ENCODE data around the gene BIRC7. TPM values are rescaled to one million over a fixed set of nuclear protein-coding genes. Genes with fewer than 3 reads are reported as not detected.

Gene BIRC7
- total RNA-seq, 1 experiment from 2014 or later, result not detected

GRCh38 chr20:63240004-63240403 is 4.3 kb downstream of the BIRC7 start:
- Mint-ChIP-seq H3K4me3 (ENCODE audit: unreplicated experiment) (no peak overlapping the region), H3K4me1 (ENCODE audit: insufficient read depth, unreplicated experiment) (no peaks in the 10 kb centered on the region), H3K9me3 (ENCODE audit: unreplicated experiment) (no peaks in the 10 kb centered on the region), H3K36me3 (ENCODE audit: insufficient read depth, unreplicated experiment) (no peaks in the 10 kb centered on the region), H3K27me3 (ENCODE audit: insufficient read depth, unreplicated experiment) (peaks cover 12% of the 10 kb centered on the region), H3K27ac (ENCODE audit: low read depth, unreplicated experiment) (no peak overlapping the region)
- DNase-seq (ENCODE audit: unreplicated experiment), result no peak
- ChIA-PET POLR2A (no interaction called here), CTCF (interaction anchor here (1.9 to 2.4 kb wide), 2 partner anchors 16 to 17 kb away, joined by 13 to 20 read pairs; no protein-coding TSS in a partner anchor)
- TF ChIP-seq, protein P1, sequence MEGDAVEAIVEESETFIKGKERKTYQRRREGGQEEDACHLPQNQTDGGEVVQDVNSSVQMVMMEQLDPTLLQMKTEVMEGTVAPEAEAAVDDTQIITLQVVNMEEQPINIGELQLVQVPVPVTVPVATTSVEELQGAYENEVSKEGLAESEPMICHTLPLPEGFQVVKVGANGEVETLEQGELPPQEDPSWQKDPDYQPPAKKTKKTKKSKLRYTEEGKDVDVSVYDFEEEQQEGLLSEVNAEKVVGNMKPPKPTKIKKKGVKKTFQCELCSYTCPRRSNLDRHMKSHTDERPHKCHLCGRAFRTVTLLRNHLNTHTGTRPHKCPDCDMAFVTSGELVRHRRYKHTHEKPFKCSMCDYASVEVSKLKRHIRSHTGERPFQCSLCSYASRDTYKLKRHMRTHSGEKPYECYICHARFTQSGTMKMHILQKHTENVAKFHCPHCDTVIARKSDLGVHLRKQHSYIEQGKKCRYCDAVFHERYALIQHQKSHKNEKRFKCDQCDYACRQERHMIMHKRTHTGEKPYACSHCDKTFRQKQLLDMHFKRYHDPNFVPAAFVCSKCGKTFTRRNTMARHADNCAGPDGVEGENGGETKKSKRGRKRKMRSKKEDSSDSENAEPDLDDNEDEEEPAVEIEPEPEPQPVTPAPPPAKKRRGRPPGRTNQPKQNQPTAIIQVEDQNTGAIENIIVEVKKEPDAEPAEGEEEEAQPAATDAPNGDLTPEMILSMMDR (IDR thresholded peaks at IDR 0.05; ENCODE audit: unreplicated experiment), result no peak
- intact Hi-C loops (cut with micrococcal nuclease), result no loop called here
- no TSS peak for BruUV-seq (replicated peaks)

GRCh38 chr20:63241272-63241671 is 5.6 kb downstream of the BIRC7 start:
- Mint-ChIP-seq H3K4me1 (ENCODE audit: insufficient read depth, unreplicated experiment) (no peaks in the 10 kb centered on the region), H3K9me3 (ENCODE audit: unreplicated experiment) (no peaks in the 10 kb centered on the region), H3K27me3 (ENCODE audit: insufficient read depth, unreplicated experiment) (peaks cover 24% of the 10 kb centered on the region), H3K36me3 (ENCODE audit: insufficient read depth, unreplicated experiment) (no peaks in the 10 kb centered on the region), H3K27ac (ENCODE audit: low read depth, unreplicated experiment) (no peak overlapping the region), H3K4me3 (ENCODE audit: unreplicated experiment) (no peak overlapping the region)
- ChIA-PET CTCF (interaction anchor here (0.9 to 2.4 kb wide), 3 partner anchors 11 to 255 kb away, joined by 3 to 20 read pairs (median 4); no protein-coding TSS in a partner anchor), POLR2A (no interaction called here)
- DNase-seq (ENCODE audit: unreplicated experiment), result no peak
- TF ChIP-seq, protein P1 (IDR thresholded peaks at IDR 0.05; ENCODE audit: unreplicated experiment), result no peak
- intact Hi-C loops (cut with micrococcal nuclease), result no loop called here
- no TSS peak for BruUV-seq (replicated peaks)

- ChIA-PET POLR2A (no interaction called here), CTCF (interaction anchor here (1.8 kb wide), 1 partner anchor 19 kb away, joined by 10 read pairs; no protein-coding TSS in a partner anchor)
- no peak overlapping the region for H3K4me3 Mint-ChIP-seq (ENCODE audit: unreplicated experiment)
- BruUV-seq (replicated peaks), result no TSS peak
- no peak overlapping the region for H3K27ac Mint-ChIP-seq (ENCODE audit: low read depth, unreplicated experiment)
- H3K4me1 Mint-ChIP-seq (ENCODE audit: insufficient read depth, unreplicated experiment), result no peaks in the 10 kb centered on the region
- H3K27me3 Mint-ChIP-seq (ENCODE audit: insufficient read depth, unreplicated experiment), result peaks cover 25% of the 10 kb centered on the region
- no peak for DNase-seq (ENCODE audit: unreplicated experiment)
- no peaks in the 10 kb centered on the region for H3K36me3 Mint-ChIP-seq (ENCODE audit: insufficient read depth, unreplicated experiment)
- TF ChIP-seq, protein P1 (IDR thresholded peaks at IDR 0.05; ENCODE audit: unreplicated experiment), result no peak
- intact Hi-C loops (cut with micrococcal nuclease), result no loop called here
- no peaks in the 10 kb centered on the region for H3K9me3 Mint-ChIP-seq (ENCODE audit: unreplicated experiment)
Measured at GRCh38 chr20:63242736-63243135, 7.0 kb downstream of the BIRC7 start.

DNA sequence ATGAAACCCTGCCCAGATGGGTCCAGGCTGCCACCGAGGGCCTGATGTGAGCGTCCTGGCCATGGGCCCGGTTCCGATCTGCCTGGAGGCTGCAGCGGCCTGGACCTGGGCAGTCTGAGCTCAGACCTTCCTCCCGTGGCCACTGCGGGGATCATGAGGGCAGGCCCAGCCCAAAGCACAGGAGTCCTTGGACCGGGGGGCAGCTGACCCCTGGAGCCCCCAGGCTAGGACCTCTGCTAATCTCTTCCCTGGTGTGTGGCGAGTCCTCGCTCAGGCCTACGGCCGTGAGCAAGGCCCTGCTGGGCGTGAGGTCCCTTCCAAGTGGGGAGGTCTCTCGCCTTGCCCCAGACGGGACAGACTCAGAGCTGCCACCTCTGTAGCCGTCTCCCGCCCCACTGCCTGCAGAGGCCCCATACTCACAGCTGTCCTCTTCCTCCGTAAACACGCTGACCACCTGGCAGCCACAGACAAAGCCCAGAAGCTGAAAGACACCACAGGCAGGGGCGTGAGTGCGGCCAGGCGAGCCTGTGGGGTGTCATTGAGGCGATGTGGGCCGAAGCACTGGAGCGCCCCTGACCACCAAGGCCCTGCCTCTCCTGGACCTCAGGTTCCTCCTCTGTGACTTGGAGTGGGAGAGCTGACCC is 8.0 kb downstream of the BIRC7 start:
- H3K27ac Mint-ChIP-seq (ENCODE audit: low read depth, unreplicated experiment), result no peak overlapping the region
- peaks cover 25% of the 10 kb centered on the region for H3K27me3 Mint-ChIP-seq (ENCODE audit: insufficient read depth, unreplicated experiment)
- H3K9me3 Mint-ChIP-seq (ENCODE audit: unreplicated experiment), result no peaks in the 10 kb centered on the region
- H3K4me3 Mint-ChIP-seq (ENCODE audit: unreplicated experiment), result no peak overlapping the region
- intact Hi-C loops (cut with micrococcal nuclease), result no loop called here
- TF ChIP-seq, protein P1 (IDR thresholded peaks at IDR 0.05; ENCODE audit: unreplicated experiment), result no peak
- ChIA-PET POLR2A (no interaction called here), CTCF (interaction anchor here (1.2 to 1.8 kb wide), 2 partner anchors 10 to 20 kb away, joined by 6 to 10 read pairs; no protein-coding TSS in a partner anchor)
- BruUV-seq (replicated peaks), result no TSS peak
- DNase-seq (ENCODE audit: unreplicated experiment), result no peak
- H3K36me3 Mint-ChIP-seq (ENCODE audit: insufficient read depth, unreplicated experiment), result no peaks in the 10 kb centered on the region
- H3K4me1 Mint-ChIP-seq (ENCODE audit: insufficient read depth, unreplicated experiment), result no peaks in the 10 kb centered on the region
